ENCODE measurements around the gene SV2C. TPM values are rescaled to one million over a fixed set of nuclear protein-coding genes. Genes with fewer than 3 reads are reported as not detected.
A peak's percentile ranks its signal among the peaks of the same experiment; 100 is the strongest.
"Not testable (repeated sequence)": the region's sequence is repeated elsewhere in the genome, so short reads cannot be mapped to it uniquely, and the experiment has no call there.

Gene SV2C
- polyA plus RNA-seq (2013, experiment 1 of 2; ENCODE audit: insufficient read length) = not detected
- 0.15 TPM for polyA plus RNA-seq (2013, experiment 2 of 2; ENCODE audit: insufficient read length)

- DNase-seq = peak; percentile 28
Measured at GRCh38 chr5:76082772-76083554, at the start of gene SV2C. SV2C (plus strand) TSS chr5:76083383; CDS start chr5:76131751, 48,368 bp downstream.

- not testable (repeated sequence) for DNase-seq
Measured at GRCh38 chr5:76037736-76038151, 45.4 kb upstream of the SV2C start.

GRCh38 chr5:76038212-76038611, 45.0 kb upstream of the SV2C start:
- no peak for DNase-seq

GRCh38 chr5:76040806-76041205, 42.4 kb upstream of the SV2C start:
- DNase-seq = no peak

- DNase-seq = peak; percentile 2
Measured at GRCh38 chr5:76041863-76042262, 41.3 kb upstream of the SV2C start.

- DNase-seq = peak; percentile 20
Measured at GRCh38 chr5:76046741-76047140, 36.4 kb upstream of the SV2C start.

GRCh38 chr5:76050134-76050533, 33.0 kb upstream of the SV2C start:
- no peak for DNase-seq

- DNase-seq = no peak
Measured at GRCh38 chr5:76062502-76063041, 20.6 kb upstream of the SV2C start.

- DNase-seq = no peak
Measured at GRCh38 chr5:76065258-76065657, 17.9 kb upstream of the SV2C start.

- DNase-seq = no peak
Measured at GRCh38 chr5:76069061-76069735, 14.0 kb upstream of the SV2C start.

- no peak for DNase-seq
Measured at GRCh38 chr5:76074487-76075065, 8.6 kb upstream of the SV2C start.

- no peak for DNase-seq
Measured at GRCh38 chr5:76081811-76082771, 1.1 kb upstream of the SV2C start.

- no peak for DNase-seq
Measured at GRCh38 chr5:76083555-76084495, 642 bp downstream of the SV2C start.

GRCh38 chr5:76084496-76085242, 1.5 kb downstream of the SV2C start:
- no peak for DNase-seq

GRCh38 chr5:76085243-76085579, 2.0 kb downstream of the SV2C start:
- no peak for DNase-seq

- DNase-seq = no peak
Measured at GRCh38 chr5:76086095-76086494, 2.9 kb downstream of the SV2C start.

- DNase-seq = not testable (repeated sequence)
Measured at GRCh38 chr5:76089156-76089555, 6.0 kb downstream of the SV2C start.

- DNase-seq = no peak
Measured at GRCh38 chr5:76091351-76091750, 8.2 kb downstream of the SV2C start.

GRCh38 chr5:76099286-76099702, 16.1 kb downstream of the SV2C start:
- no peak for DNase-seq

GRCh38 chr5:76099756-76100155, 16.6 kb downstream of the SV2C start:
- no peak for DNase-seq

Measured in fibroblast of skin of scalp (primary cell).